ENCODE data around the gene RASGEF1C. TPM values are rescaled to one million over a fixed set of nuclear protein-coding genes. Genes with fewer than 3 reads are reported as not detected.

RASGEF1C gene
- total RNA-seq, 6 experiments from 2014 or later, result 0.64 TPM; not detected in 5

DNA sequence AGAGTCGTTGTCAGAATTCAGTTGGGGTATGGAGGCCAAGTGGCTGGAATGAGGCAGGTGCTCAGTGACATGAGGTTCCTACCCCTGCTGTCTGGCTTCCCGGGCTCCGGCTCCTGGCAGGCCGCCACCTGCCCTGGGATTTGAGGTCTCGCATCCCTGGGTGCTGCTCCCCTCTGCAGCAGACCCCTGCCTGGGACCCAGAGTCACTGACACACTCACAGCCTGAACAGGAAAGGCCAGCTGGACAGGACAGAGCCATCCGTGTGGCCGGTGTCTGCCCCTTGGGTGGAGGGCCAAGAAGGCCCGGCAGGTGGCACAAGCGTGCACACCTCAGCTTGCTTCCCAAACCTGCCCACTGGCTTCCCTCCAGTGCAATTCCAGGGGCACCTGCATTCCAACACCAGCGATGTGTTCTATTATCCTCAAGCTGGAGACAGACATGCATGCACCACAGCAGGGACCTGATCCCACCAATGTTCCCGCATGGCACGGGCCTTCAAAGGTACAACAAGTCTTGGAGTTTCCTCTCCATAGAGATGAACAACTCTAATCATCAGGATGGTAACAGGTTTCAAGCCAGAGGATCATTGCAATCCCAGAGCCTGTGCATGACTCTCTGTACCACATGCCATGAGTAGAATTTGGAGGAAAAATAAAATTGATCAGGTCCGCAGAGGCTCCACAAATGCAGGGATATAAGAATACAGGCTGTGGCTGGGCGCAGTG lies 91.8 kb downstream of the RASGEF1C start:
- DNase-seq, result peak in 2 of 3 donors; percentile 48 to 52
- intact Hi-C loops (cut with DNase I), result no loop called here
- Histone ChIP-seq H3K27me3 (no peaks in the 10 kb centered on the region), H3K9me3 (no peaks in the 10 kb centered on the region), H3K4me1 (no peaks in the 10 kb centered on the region), H3K4me3 (no peak overlapping the region), H3K36me3 (no peaks in the 10 kb centered on the region), H3K27ac (no peak overlapping the region)
- 92% methylated on average over 7 of the region's 14 CpGs for WGBS (ENCODE audit: insufficient coverage, low coverage, low lambda C conversion rate, missing lambda C conversion rate)
- TF ChIP-seq POLR2A (IDR thresholded peaks at IDR 0.05), result no peak
- TF ChIP-seq, protein P1, sequence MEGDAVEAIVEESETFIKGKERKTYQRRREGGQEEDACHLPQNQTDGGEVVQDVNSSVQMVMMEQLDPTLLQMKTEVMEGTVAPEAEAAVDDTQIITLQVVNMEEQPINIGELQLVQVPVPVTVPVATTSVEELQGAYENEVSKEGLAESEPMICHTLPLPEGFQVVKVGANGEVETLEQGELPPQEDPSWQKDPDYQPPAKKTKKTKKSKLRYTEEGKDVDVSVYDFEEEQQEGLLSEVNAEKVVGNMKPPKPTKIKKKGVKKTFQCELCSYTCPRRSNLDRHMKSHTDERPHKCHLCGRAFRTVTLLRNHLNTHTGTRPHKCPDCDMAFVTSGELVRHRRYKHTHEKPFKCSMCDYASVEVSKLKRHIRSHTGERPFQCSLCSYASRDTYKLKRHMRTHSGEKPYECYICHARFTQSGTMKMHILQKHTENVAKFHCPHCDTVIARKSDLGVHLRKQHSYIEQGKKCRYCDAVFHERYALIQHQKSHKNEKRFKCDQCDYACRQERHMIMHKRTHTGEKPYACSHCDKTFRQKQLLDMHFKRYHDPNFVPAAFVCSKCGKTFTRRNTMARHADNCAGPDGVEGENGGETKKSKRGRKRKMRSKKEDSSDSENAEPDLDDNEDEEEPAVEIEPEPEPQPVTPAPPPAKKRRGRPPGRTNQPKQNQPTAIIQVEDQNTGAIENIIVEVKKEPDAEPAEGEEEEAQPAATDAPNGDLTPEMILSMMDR (IDR thresholded peaks at IDR 0.05), result peak in 3 of 4 donors; percentile 16 to 30 (median 18)
- peak; percentile 49 to 71 (median 62) for ATAC-seq

DNA sequence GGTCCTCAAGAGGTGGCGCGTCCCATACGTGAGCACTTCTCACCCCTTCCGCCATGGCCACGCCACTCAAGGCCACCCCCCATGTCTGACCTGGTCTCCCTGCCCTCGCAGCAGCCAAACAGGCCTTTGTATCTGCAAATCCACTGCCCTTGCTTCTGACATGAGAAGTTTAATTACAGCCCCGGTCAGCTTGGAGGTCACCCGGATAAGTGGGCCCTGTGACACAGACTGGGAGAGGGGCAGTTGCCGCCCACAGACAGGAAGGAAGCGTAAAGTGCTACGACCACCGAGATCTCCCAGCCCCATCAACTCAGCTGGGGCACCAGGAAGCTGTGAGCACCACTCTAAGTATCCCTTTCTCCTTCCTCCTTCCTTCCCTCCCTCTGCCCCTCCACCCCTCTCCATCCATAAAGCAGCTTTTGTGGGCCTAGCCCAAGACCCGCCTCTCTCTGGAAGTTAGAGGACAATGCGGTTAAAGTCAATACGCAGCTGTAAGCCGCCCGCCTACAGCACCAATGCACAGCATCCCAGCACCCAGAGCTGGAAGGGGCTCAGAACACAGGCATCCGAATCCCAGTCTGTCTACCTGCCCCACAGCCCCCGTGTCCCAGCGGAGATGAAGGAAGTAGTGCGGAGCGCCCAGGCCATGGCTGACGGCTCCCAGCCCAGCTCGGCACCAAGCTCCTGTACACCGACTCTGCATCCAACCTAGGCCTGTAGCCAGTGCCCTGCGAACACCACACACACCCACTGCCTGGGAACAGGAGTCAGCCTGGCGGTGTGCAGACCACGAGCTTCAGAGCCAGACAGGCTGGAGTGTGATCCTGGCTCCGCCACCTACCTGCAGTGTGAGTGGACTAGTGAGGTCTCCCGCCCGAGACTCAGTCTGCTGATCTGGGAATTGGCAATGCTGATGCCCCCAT lies 92.7 kb downstream of the RASGEF1C start:
- ATAC-seq, result no peak
- 83% methylated on average over 9 of the region's 31 CpGs for WGBS (ENCODE audit: insufficient coverage, low coverage, low lambda C conversion rate, missing lambda C conversion rate)
- no peaks in the 10 kb centered on the region for H3K27me3 ChIP-seq

DNA sequence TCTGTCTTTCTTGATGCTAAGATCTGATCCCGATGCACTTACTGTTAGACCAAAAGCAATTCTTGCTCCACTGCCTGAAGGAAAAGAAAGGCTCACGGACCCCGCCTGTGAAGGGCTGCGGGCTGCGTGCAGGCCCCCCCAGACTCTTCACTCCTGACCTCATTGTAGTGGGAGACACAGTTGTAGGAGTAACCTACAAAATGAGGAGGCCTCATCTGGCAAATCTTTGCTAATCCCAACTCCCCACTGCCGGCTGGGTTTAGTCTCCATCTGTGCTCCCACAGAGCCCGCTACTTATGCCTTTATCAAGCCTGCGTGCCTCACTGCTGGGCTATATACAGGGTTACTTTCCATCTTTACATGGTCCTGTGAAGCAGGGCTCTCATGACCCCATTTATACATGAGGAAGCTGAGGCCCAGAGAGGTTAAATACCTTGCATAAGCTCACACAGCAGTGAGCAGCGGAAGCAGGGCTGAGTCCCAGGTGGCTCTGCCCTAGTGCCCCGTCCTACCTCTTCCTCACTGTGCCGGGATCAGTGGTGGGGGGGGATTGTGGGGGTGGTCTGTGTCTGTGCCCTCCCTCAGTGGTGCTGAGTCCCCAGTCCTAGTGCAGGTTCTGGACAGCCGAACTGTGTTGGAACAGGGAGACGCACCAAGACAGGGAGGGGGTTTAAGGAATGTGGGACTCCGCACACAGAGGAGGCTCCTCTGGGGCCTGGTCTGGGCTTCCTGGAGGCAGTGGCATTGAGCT lies 93.5 kb downstream of the RASGEF1C start:
- 84% methylated on average over 7 of the region's 14 CpGs for WGBS (ENCODE audit: insufficient coverage, low coverage, low lambda C conversion rate, missing lambda C conversion rate)
- intact Hi-C loops (cut with DNase I), result no loop called here
- ATAC-seq (no peak), DNase-seq (peak in 1 of 3 donors; percentile 8)
- no peaks in the 10 kb centered on the region for H3K36me3 ChIP-seq
- no peak for TF ChIP-seq POLR2A (IDR thresholded peaks at IDR 0.05)
- TF ChIP-seq, protein P1 (IDR thresholded peaks at IDR 0.05), result no peak
- H3K4me1 ChIP-seq, result no peaks in the 10 kb centered on the region
- H3K27me3 ChIP-seq, result no peaks in the 10 kb centered on the region
- no peaks in the 10 kb centered on the region for H3K9me3 ChIP-seq
- no peak overlapping the region for H3K4me3 ChIP-seq
- H3K27ac ChIP-seq, result no peak overlapping the region

More for the DNA sequence above, 92.7 kb downstream of the RASGEF1C start:
- Histone ChIP-seq H3K27ac (no peak overlapping the region), H3K9me3 (no peaks in the 10 kb centered on the region), H3K4me3 (no peak overlapping the region), H3K36me3 (no peaks in the 10 kb centered on the region), H3K4me1 (no peaks in the 10 kb centered on the region)
- intact Hi-C loops (cut with DNase I), result no loop called here
- TF ChIP-seq, protein P1 (IDR thresholded peaks at IDR 0.05), result no peak
- TF ChIP-seq POLR2A (IDR thresholded peaks at IDR 0.05), result no peak
- peak in 2 of 3 donors; percentile 10 to 45 for DNase-seq

DNA sequence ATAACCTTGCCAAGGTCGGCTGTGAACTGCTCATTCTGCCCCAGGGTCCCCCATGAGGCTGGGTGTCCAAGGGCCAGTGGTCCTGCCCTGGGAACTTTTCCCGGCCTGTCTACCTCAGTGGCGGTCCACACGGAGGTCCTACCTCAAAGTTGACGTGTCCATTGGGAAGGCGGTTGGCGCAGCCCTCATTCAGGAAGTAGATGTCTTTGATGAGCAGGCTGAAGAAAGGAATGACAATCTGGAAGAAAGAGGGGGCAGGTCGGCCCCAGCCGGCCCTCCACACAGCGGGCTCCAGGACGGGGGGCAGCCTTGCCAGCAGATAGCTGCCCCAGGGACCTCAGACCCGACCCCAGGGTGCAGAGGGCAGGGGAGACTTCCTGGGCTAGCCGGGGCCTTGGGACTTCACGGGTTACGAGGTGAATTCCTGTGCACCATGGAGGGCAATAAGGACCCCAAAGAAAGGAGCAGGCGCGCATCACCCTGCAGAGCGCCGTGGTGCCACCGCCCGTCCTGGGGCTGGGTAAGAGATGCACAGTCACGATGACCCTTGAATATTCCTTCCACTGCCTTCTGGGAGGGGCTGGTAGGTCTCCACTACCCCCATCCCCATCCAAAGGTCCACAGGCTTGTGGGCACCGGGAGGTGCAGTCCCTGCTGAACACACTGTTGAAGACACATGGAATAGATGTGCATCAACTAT lies 94.6 kb downstream of the RASGEF1C start:
- H3K27ac ChIP-seq, result no peak overlapping the region
- H3K4me1 ChIP-seq, result no peaks in the 10 kb centered on the region
- 76% methylated on average over 7 of the region's 23 CpGs for WGBS (ENCODE audit: insufficient coverage, low coverage, low lambda C conversion rate, missing lambda C conversion rate)
- no peak for TF ChIP-seq POLR2A (IDR thresholded peaks at IDR 0.05)
- TF ChIP-seq, protein P1 (IDR thresholded peaks at IDR 0.05), result no peak
- no peak overlapping the region for H3K4me3 ChIP-seq
- no peaks in the 10 kb centered on the region for H3K9me3 ChIP-seq
- intact Hi-C loops (cut with DNase I), result no loop called here
- no peaks in the 10 kb centered on the region for H3K27me3 ChIP-seq
- no peaks in the 10 kb centered on the region for H3K36me3 ChIP-seq
- no peak for ATAC-seq
- DNase-seq, result peak in 2 of 3 donors; percentile 7 to 31
